ENCODE results near the gene BEST1.
A peak's percentile ranks its signal among the peaks of the same experiment; 100 is the strongest.

- TF ChIP-seq CTCF (CRISPR knock-in tag; IDR thresholded peaks at IDR 0.05) (no peak), TCF7 (IDR thresholded peaks at IDR 0.05; ENCODE audit: low read depth) (0 out of 2 replicates have a peak, but pooled peaks have one; percentile 15), MAFK (conservative IDR thresholded peaks at IDR 0.05 in 1 of 2, IDR thresholded peaks at IDR 0.05 in 1 of 2; ENCODE audit: low read length in 2 of 2) (no peak), ZNF318 (CRISPR knock-in tag; IDR thresholded peaks at IDR 0.05) (no peak), MEIS2 (CRISPR knock-in tag; IDR thresholded peaks at IDR 0.05) (no peak), CHCHD3 (CRISPR knock-in tag; IDR thresholded peaks at IDR 0.05) (no peak), EZH2 (conservative IDR thresholded peaks at IDR 0.05; ENCODE audit: low read depth, low read length) (no peak), ZBTB26 (CRISPR knock-in tag; IDR thresholded peaks at IDR 0.05; ENCODE audit: borderline replicate concordance) (no peak), ZNF3 (CRISPR knock-in tag; IDR thresholded peaks at IDR 0.05) (no peak), ZSCAN29 (CRISPR knock-in tag; conservative IDR thresholded peaks at IDR 0.05) (no peak), ATF7 (IDR thresholded peaks at IDR 0.05) (no peak), ATF7 (CRISPR knock-in tag; IDR thresholded peaks at IDR 0.05) (no peak), SIN3A (IDR thresholded peaks at IDR 0.05; ENCODE audit: borderline replicate concordance, low read depth, low read length) (no peak), SUZ12 (IDR thresholded peaks at IDR 0.05; ENCODE audit: low read depth, low read length) (no peak)
Observed at GRCh38 chr11:62000539-62001446, 50.6 kb downstream of the BEST1 start.
